H7 (cell line): ENCODE measurements around the gene SOX6. TPM values are rescaled to one million over a fixed set of nuclear protein-coding genes. Genes with fewer than 3 reads are reported as not detected.

Experiments
- DNase-seq: peaks from one replicate; pipeline ENCODE4 v3.0.0; 2012
- H3K27me3 ChIP-seq: 2 replicates; pipeline ENCODE4 v1.6.0; 2011; ENCODE audit warnings: mild to moderate bottlenecking, low read length; ENCODE audit not compliant: control insufficient read depth, insufficient read depth
- H3K36me3 ChIP-seq: replicated peaks from 2 replicates; pipeline ENCODE4 v1.5.1; 2011; ENCODE audit warnings: low read length; ENCODE audit not compliant: control insufficient read depth, insufficient read depth
- H3K4me3 ChIP-seq: 2 replicates; pipeline ENCODE4 v1.5.1; 2011; ENCODE audit warnings: low read depth, mild to moderate bottlenecking, control low read depth, low read length, moderate library complexity; ENCODE audit not compliant: insufficient read depth
- total RNA-seq: library from RNA; depleted of rRNA; stranded (reverse); fragments of >200 nt; shearing (Covaris generic); gene quantifications from 2 replicates; pipeline ENCODE4 v1.2.3, GENCODE V29; 2014

SOX6 gene
- total RNA-seq, 1 experiment from 2014 or later: 0.03 TPM

GRCh38 chr11:16352707-16353106 is 3.6 kb downstream of the SOX6 start:
- H3K4me3 ChIP-seq: no peak overlapping the region
- no peaks in the 10 kb centered on the region for H3K36me3 ChIP-seq
- no peak for DNase-seq
- no peaks in the 10 kb centered on the region for H3K27me3 ChIP-seq

GRCh38 chr11:16350125-16350524 is 6.2 kb downstream of the SOX6 start:
- H3K4me3 ChIP-seq: no peak overlapping the region
- no peaks in the 10 kb centered on the region for H3K36me3 ChIP-seq
- H3K27me3 ChIP-seq: no peaks in the 10 kb centered on the region
- DNase-seq: no peak

GRCh38 chr11:16347928-16348685 is 8.2 kb downstream of the SOX6 start:
- Histone ChIP-seq H3K36me3 (no peaks in the 10 kb centered on the region), H3K27me3 (no peaks in the 10 kb centered on the region), H3K4me3 (no peak overlapping the region)
- no peak for DNase-seq

GRCh38 chr11:16346975-16347374 is 9.4 kb downstream of the SOX6 start:
- DNase-seq: no peak
- no peaks in the 10 kb centered on the region for H3K36me3 ChIP-seq
- H3K4me3 ChIP-seq: no peak overlapping the region
- H3K27me3 ChIP-seq: no peaks in the 10 kb centered on the region

GRCh38 chr11:16341853-16342252 is 14.5 kb downstream of the SOX6 start:
- DNase-seq: no peak
- no peak overlapping the region for H3K4me3 ChIP-seq
- no peaks in the 10 kb centered on the region for H3K36me3 ChIP-seq

GRCh38 chr11:16338393-16338792 is 18.0 kb downstream of the SOX6 start:
- Histone ChIP-seq H3K27me3 (no peaks in the 10 kb centered on the region), H3K4me3 (no peak overlapping the region), H3K36me3 (no peaks in the 10 kb centered on the region)
- DNase-seq: no peak

More at GRCh38 chr11:16341853-16342252, 14.5 kb downstream of the SOX6 start:
- H3K27me3 ChIP-seq: no peaks in the 10 kb centered on the region

- no peaks in the 10 kb centered on the region for H3K36me3 ChIP-seq
- H3K27me3 ChIP-seq: no peaks in the 10 kb centered on the region
- no peak overlapping the region for H3K4me3 ChIP-seq
- DNase-seq: no peak
These were observed 18.7 kb downstream of the SOX6 start for GRCh38 chr11:16337421-16338213.

- DNase-seq: no peak
- no peak overlapping the region for H3K4me3 ChIP-seq
- H3K27me3 ChIP-seq: no peaks in the 10 kb centered on the region
- no peaks in the 10 kb centered on the region for H3K36me3 ChIP-seq
These were observed 19.6 kb downstream of the SOX6 start for GRCh38 chr11:16336721-16337120.

GRCh38 chr11:16336204-16336603 is 20.1 kb downstream of the SOX6 start:
- no peaks in the 10 kb centered on the region for H3K36me3 ChIP-seq
- no peak overlapping the region for H3K4me3 ChIP-seq
- no peak for DNase-seq
- no peaks in the 10 kb centered on the region for H3K27me3 ChIP-seq

- Histone ChIP-seq H3K27me3 (no peaks in the 10 kb centered on the region), H3K4me3 (no peak overlapping the region), H3K36me3 (no peaks in the 10 kb centered on the region)
- DNase-seq: no peak
These were observed 20.9 kb downstream of the SOX6 start for GRCh38 chr11:16335236-16335962.

- no peak for DNase-seq
- Histone ChIP-seq H3K4me3 (no peak overlapping the region), H3K27me3 (no peaks in the 10 kb centered on the region), H3K36me3 (no peaks in the 10 kb centered on the region; the same call in 1 of the 2 replicates)
These were observed 29.6 kb downstream of the SOX6 start for GRCh38 chr11:16326679-16327297.

- H3K36me3 ChIP-seq: no peaks in the 10 kb centered on the region
- no peak for DNase-seq
- no peaks in the 10 kb centered on the region for H3K27me3 ChIP-seq
- no peak overlapping the region for H3K4me3 ChIP-seq
These were observed 34.2 kb downstream of the SOX6 start for GRCh38 chr11:16322190-16322589.

GRCh38 chr11:16321148-16321547 is 35.2 kb downstream of the SOX6 start:
- H3K27me3 ChIP-seq: no peaks in the 10 kb centered on the region
- H3K4me3 ChIP-seq: no peak overlapping the region
- DNase-seq: no peak
- H3K36me3 ChIP-seq: no peaks in the 10 kb centered on the region

- Histone ChIP-seq H3K4me3 (no peak overlapping the region), H3K36me3 (no peaks in the 10 kb centered on the region), H3K27me3 (no peaks in the 10 kb centered on the region)
- DNase-seq: no peak
These were observed 38.0 kb downstream of the SOX6 start for GRCh38 chr11:16318320-16318719.
